ENCODE data around the gene TRIAP1.
"Not testable (repeated sequence)": the region's sequence is repeated elsewhere in the genome, so short reads cannot be mapped to it uniquely, and the experiment has no call there.

Gene TRIAP1

GRCh38 chr12:120462099-120462640, 16.0 kb upstream of the TRIAP1 start:
- Histone ChIP-seq H3K4me1 (peaks cover 12% of the 10 kb centered on the region), H3K9me3 (no peaks in the 10 kb centered on the region), H3K36me3 (replicated peaks) (peaks cover 91% of the 10 kb centered on the region), H3K27me3 (ENCODE audit: low read depth) (no peaks in the 10 kb centered on the region), H3K4me3 (no peak overlapping the region)
- DNase-seq (ENCODE audit: low spot score in 2 of 2): no peak
- in situ Hi-C loops (cut with MboI; ENCODE audit: low sequenced_read_pairs): no loop called here

- H3K4me3 ChIP-seq: no peak overlapping the region
- H3K36me3 ChIP-seq (replicated peaks): peaks cover 89% of the 10 kb centered on the region
- in situ Hi-C loops (cut with MboI; ENCODE audit: low sequenced_read_pairs): no loop called here
- H3K4me1 ChIP-seq: no peaks in the 10 kb centered on the region
- H3K27me3 ChIP-seq (ENCODE audit: low read depth): no peaks in the 10 kb centered on the region
- no peaks in the 10 kb centered on the region for H3K9me3 ChIP-seq
- no peak for DNase-seq (ENCODE audit: low spot score in 2 of 2)
Observed at GRCh38 chr12:120460157-120460556, 14.0 kb upstream of the TRIAP1 start.

- H3K4me1 ChIP-seq: no peaks in the 10 kb centered on the region
- H3K9me3 ChIP-seq: no peaks in the 10 kb centered on the region
- H3K36me3 ChIP-seq (replicated peaks): peaks cover 78% of the 10 kb centered on the region
- H3K27me3 ChIP-seq (ENCODE audit: low read depth): no peaks in the 10 kb centered on the region
- DNase-seq (ENCODE audit: low spot score in 2 of 2): no peak
- in situ Hi-C loops (cut with MboI; ENCODE audit: low sequenced_read_pairs): no loop called here
- H3K4me3 ChIP-seq: no peak overlapping the region
Observed at GRCh38 chr12:120457133-120457532, 10.9 kb upstream of the TRIAP1 start.

- Histone ChIP-seq H3K4me3 (no peak overlapping the region), H3K27me3 (ENCODE audit: low read depth) (no peaks in the 10 kb centered on the region), H3K9me3 (no peaks in the 10 kb centered on the region), H3K4me1 (no peaks in the 10 kb centered on the region), H3K36me3 (replicated peaks) (peaks cover 75% of the 10 kb centered on the region)
- in situ Hi-C loops (cut with MboI; ENCODE audit: low sequenced_read_pairs): no loop called here
- DNase-seq (ENCODE audit: low spot score in 2 of 2): no peak
Observed at GRCh38 chr12:120455302-120455701, 9.1 kb upstream of the TRIAP1 start.

- Histone ChIP-seq H3K9me3 (no peaks in the 10 kb centered on the region), H3K4me3 (no peak overlapping the region), H3K36me3 (replicated peaks) (peaks cover 75% of the 10 kb centered on the region), H3K27me3 (ENCODE audit: low read depth) (no peaks in the 10 kb centered on the region), H3K4me1 (no peaks in the 10 kb centered on the region)
- in situ Hi-C loops (cut with MboI; ENCODE audit: low sequenced_read_pairs): no loop called here
- peak in 1 of 2 experiments; percentile 56 for DNase-seq (ENCODE audit: low spot score in 2 of 2)
Observed at GRCh38 chr12:120453977-120454376, 7.8 kb upstream of the TRIAP1 start.

- H3K36me3 ChIP-seq (replicated peaks): peaks cover 70% of the 10 kb centered on the region
- H3K4me3 ChIP-seq: no peak overlapping the region
- no peaks in the 10 kb centered on the region for H3K9me3 ChIP-seq
- DNase-seq (ENCODE audit: low spot score in 2 of 2): no peak
- no peaks in the 10 kb centered on the region for H3K27me3 ChIP-seq (ENCODE audit: low read depth)
- in situ Hi-C loops (cut with MboI; ENCODE audit: low sequenced_read_pairs): no loop called here
- H3K4me1 ChIP-seq: no peaks in the 10 kb centered on the region
Observed at GRCh38 chr12:120453060-120453750, 7.0 kb upstream of the TRIAP1 start.

GRCh38 chr12:120452524-120452923, 6.3 kb upstream of the TRIAP1 start:
- in situ Hi-C loops (cut with MboI; ENCODE audit: low sequenced_read_pairs); H3K4me3 ChIP-seq; H3K27me3 ChIP-seq (ENCODE audit: low read depth); H3K9me3 ChIP-seq; H3K4me1 ChIP-seq; DNase-seq (ENCODE audit: low spot score in 2 of 2): not testable (repeated sequence)
- peaks cover 70% of the 10 kb centered on the region for H3K36me3 ChIP-seq (replicated peaks)

GRCh38 chr12:120447992-120448391, 1.8 kb upstream of the TRIAP1 start:
- peaks cover 71% of the 10 kb centered on the region for H3K36me3 ChIP-seq (replicated peaks)
- H3K4me3 ChIP-seq: peak overlapping the region; percentile 100; the same call in 1 of the 2 replicates
- H3K27me3 ChIP-seq (ENCODE audit: low read depth): no peaks in the 10 kb centered on the region
- H3K9me3 ChIP-seq: no peaks in the 10 kb centered on the region
- H3K4me1 ChIP-seq: peaks cover 15% of the 10 kb centered on the region
- in situ Hi-C loops (cut with MboI; ENCODE audit: low sequenced_read_pairs): no loop called here
- DNase-seq (ENCODE audit: low spot score in 2 of 2): no peak

- in situ Hi-C loops (cut with MboI; ENCODE audit: low sequenced_read_pairs): not testable (repeated sequence)
Observed at GRCh38 chr12:120446844-120447178, 627 bp upstream of the TRIAP1 start.

GRCh38 chr12:120444676-120445075, 1.5 kb downstream of the TRIAP1 start:
- no peak for DNase-seq (ENCODE audit: low spot score in 2 of 2)
- Histone ChIP-seq H3K4me1 (peaks cover 18% of the 10 kb centered on the region), H3K4me3 (no peak overlapping the region; the same call in 1 of the 2 replicates), H3K9me3 (no peaks in the 10 kb centered on the region), H3K36me3 (replicated peaks) (peaks cover 70% of the 10 kb centered on the region), H3K27me3 (ENCODE audit: low read depth) (no peaks in the 10 kb centered on the region)
- in situ Hi-C loops (cut with MboI; ENCODE audit: low sequenced_read_pairs): no loop called here

More at GRCh38 chr12:120446844-120447178, 627 bp upstream of the TRIAP1 start:
- H3K27me3 ChIP-seq (ENCODE audit: low read depth); DNase-seq (ENCODE audit: low spot score in 2 of 2); H3K9me3 ChIP-seq: not testable (repeated sequence)
- peak overlapping the region; percentile 100 for H3K4me3 ChIP-seq
- H3K36me3 ChIP-seq (replicated peaks): peaks cover 70% of the 10 kb centered on the region
- peaks cover 15% of the 10 kb centered on the region for H3K4me1 ChIP-seq

GRCh38 chr12:120439646-120440247, 6.4 kb downstream of the TRIAP1 start:
- peak overlapping the region; percentile 10 for H3K4me3 ChIP-seq
- H3K9me3 ChIP-seq: no peaks in the 10 kb centered on the region
- H3K36me3 ChIP-seq (replicated peaks): peaks cover 43% of the 10 kb centered on the region
- in situ Hi-C loops (cut with MboI; ENCODE audit: low sequenced_read_pairs): no loop called here
- peak; percentile 64 to 86 for DNase-seq (ENCODE audit: low spot score in 2 of 2)
- peaks cover 17% of the 10 kb centered on the region for H3K4me1 ChIP-seq
- H3K27me3 ChIP-seq (ENCODE audit: low read depth): no peaks in the 10 kb centered on the region

GRCh38 chr12:120438495-120439198, 7.5 kb downstream of the TRIAP1 start:
- H3K4me1 ChIP-seq: peaks cover 12% of the 10 kb centered on the region
- H3K27me3 ChIP-seq (ENCODE audit: low read depth): no peaks in the 10 kb centered on the region
- peaks cover 32% of the 10 kb centered on the region for H3K36me3 ChIP-seq (replicated peaks)
- H3K9me3 ChIP-seq: no peaks in the 10 kb centered on the region
- DNase-seq (ENCODE audit: low spot score in 2 of 2): no peak
- H3K4me3 ChIP-seq: peak overlapping the region; percentile 87
- in situ Hi-C loops (cut with MboI; ENCODE audit: low sequenced_read_pairs): no loop called here

GRCh38 chr12:120437735-120438494, 8.3 kb downstream of the TRIAP1 start, which contains the start of gene COX6A1:
Gene COX6A1, plus strand, starts transcription at chr12:120438113. Its CDS starts 14 bp downstream, at chr12:120438127.
- Histone ChIP-seq H3K27me3 (ENCODE audit: low read depth) (no peaks in the 10 kb centered on the region), H3K9me3 (no peaks in the 10 kb centered on the region), H3K4me1 (peaks cover 12% of the 10 kb centered on the region), H3K4me3 (peak within 1 kb of the TSS; percentile 87), H3K36me3 (replicated peaks) (peaks cover 25% of the 10 kb centered on the region)
- in situ Hi-C loops (cut with MboI; ENCODE audit: low sequenced_read_pairs): no loop called here
- peak; percentile 98 for DNase-seq (ENCODE audit: low spot score in 2 of 2)
